NCI-H1105 treated with DMSO at 0.1 percent for 48 hours (cell line): ENCODE results near the gene ILDR1.

ENCODE experiments used
- DNase-seq: peaks from one replicate; lab custom pipeline; 2025; lab: John Stamatoyannopoulos, UW

Gene ILDR1

GRCh38 chr3:122014741-122015140 lies 7.3 kb downstream of the ILDR1 start:
- DNase-seq = no peak

DNA sequence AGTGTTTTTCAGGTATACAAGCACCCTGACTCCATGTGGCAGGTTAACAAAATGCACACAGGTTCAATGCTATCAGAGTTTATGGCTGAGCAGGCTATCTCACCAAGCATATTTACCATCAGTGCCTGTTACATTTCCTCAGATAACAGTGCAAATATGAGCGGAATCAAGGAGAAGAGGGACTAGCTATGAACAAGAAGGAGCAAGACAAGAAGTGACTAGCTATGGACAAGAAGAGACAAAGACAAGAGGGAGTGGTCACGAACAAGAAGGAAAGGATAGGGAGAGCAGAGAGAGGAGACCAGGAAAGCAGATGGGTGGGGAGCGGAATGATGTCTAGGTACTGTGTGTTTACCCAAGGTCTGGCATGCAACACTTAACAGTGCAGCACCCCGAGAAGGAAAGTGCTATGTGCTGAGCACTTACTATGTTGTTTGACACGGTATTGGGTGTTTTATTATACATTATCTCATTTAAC lies 8.6 kb downstream of the ILDR1 start:
- no peak for DNase-seq

- no peak for DNase-seq
Measured at GRCh38 chr3:122012821-122013220, 9.2 kb downstream of the ILDR1 start.

GRCh38 chr3:122011396-122011795 lies 10.7 kb downstream of the ILDR1 start:
- DNase-seq = no peak

DNA sequence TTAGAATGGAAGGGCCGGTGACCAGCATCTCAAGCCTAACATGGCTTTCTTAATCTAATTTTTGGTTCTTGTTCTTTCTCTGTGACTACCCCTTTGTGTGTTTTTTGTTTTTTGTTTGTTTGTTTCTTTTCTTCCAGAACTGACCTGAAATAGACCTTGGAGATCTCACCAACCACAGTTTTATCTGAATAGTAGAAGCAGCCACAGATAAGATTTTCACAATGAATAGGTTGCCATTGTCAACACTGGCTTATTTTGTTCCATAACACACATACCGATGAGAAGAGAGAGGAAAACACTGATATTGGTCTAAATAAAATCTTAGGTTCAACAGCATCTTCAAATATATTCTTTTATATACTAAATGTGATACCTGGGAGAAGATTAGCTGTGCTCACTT lies 11.5 kb downstream of the ILDR1 start:
- DNase-seq = no peak

GRCh38 chr3:122008166-122008565 lies 13.9 kb downstream of the ILDR1 start:
- no peak for DNase-seq

- no peak for DNase-seq
Measured at GRCh38 chr3:122006267-122006666, 15.8 kb downstream of the ILDR1 start.

- no peak for DNase-seq
Measured at GRCh38 chr3:122004991-122005565, 17.0 kb downstream of the ILDR1 start.

DNA sequence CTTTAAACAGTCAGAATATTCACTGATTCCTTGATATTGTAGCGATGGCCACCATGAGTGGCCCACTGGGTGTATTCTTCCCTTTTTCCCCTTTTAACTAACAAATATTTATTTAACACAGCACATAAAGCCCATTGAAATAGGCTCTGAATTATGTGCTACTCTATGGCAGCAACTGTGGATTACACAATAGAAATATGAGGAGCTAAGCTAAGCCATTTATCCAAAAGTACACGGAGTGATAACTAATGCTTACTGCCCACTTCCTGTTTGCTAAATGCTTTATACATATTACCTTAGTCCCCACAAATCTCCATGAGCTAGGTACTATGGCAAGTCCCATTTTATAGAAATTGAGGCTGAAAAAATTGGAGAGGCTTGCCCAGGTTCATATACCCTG lies 17.9 kb downstream of the ILDR1 start:
- no peak for DNase-seq

GRCh38 chr3:122003606-122004005 lies 18.4 kb downstream of the ILDR1 start:
- no peak for DNase-seq

DNA sequence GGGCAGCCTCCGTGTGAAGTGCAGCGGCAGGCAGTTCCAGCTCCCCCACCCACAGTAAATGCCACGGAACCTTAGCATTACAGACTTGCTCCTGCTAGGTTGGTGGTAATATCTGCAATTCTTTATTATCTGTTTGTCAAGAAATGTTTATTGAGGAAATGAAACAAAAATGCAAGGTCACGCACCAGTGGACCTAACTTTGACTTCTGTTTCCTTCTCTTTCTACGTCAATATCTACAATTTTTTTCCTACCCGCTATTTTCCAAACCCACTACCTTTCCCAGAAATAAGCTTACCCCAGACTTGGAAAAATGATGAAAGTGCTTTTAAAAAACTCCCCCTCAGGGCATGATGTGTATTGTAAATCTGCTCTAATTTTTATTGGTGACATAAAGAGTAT lies 18.9 kb downstream of the ILDR1 start:
- no peak for DNase-seq

- no peak for DNase-seq
Measured at GRCh38 chr3:122002611-122003010, 19.4 kb downstream of the ILDR1 start.

GRCh38 chr3:122001892-122002291 lies 20.2 kb downstream of the ILDR1 start:
- DNase-seq = no peak

DNA sequence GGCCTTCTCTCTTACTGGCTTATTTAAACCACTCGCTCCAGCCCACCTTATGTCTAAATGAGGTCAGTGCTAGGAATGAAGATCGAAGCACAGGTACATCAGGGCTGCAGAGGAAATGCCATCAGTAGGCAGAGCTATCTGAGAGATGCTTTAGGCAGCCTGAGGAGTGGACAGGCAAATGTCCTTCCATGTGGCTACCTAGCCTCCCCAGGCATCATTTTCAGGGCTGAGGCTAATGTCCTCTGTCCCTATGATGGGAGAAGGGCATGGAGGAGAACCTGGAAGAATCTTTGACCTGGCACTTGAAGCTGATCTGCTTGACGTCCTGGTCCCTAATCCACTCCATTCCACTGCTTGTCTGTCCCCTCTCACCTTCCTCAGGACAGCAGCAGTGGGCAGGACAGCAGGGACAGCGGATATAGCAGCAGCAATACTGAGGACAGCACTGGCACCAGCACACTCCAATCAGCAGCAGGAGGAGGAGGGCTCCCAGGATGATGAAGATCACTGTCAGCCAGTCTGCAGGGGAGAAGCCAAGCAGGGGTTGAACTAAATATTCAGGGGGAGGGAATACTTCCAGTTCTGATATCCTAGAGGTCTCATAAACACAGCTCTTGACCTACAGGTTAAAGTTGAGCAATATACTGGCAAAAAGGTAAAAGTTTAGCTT lies 21.0 kb downstream of the ILDR1 start:
- no peak for DNase-seq

- no peak for DNase-seq
Measured at GRCh38 chr3:121999931-122000330, 22.1 kb downstream of the ILDR1 start.

- no peak for DNase-seq
Measured at GRCh38 chr3:121998611-121999473, 23.2 kb downstream of the ILDR1 start.

- DNase-seq = no peak
Measured at GRCh38 chr3:121998030-121998580, 23.9 kb downstream of the ILDR1 start.

- no peak for DNase-seq
Measured at GRCh38 chr3:121997372-121997771, 24.7 kb downstream of the ILDR1 start.

GRCh38 chr3:121996441-121996840 lies 25.6 kb downstream of the ILDR1 start:
- no peak for DNase-seq

GRCh38 chr3:121995161-121996137 lies 26.6 kb downstream of the ILDR1 start:
- DNase-seq = peak; percentile 11

- no peak for DNase-seq
Measured at GRCh38 chr3:121994551-121994950, 27.5 kb downstream of the ILDR1 start.
